Measurements from ENCODE around the gene LCN12.

The LCN12 gene

DNA sequence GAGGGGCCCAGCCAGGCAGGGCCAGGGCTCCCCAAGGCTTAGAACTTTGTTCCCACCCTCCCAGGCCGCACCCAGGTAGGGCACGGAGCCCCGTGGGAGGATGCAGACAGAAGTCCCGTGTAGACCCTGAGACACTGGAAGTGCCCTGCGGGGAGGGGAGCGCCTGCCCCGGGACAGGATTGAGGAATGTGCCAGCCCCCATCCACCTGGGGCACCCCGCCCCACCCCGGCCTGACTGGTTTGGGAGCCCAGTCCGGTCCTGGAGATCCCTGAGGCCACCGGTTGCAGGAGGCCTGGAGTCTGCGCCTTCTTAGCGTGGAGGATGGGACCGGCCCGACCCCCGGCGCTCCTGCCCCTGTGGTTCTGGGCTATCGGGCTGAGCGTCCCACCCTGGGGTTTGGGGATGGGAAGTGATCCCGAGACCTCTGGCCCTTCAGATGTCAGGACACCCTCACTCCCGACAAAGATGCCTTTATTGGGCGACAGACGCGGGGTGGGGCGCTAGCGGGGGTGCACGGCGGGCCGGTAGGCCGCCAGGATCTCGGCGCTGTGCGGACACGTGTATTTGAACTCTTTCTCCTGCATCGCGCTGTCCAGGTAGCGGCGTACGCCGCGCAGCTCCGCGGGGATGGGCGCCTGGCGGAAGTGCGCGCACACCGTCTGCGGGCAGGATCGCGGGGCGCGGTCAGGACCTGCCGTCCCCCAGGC is 42.3 kb downstream of the LCN12 start:
- no peak for DNase-seq
- TF ChIP-seq, protein P1, sequence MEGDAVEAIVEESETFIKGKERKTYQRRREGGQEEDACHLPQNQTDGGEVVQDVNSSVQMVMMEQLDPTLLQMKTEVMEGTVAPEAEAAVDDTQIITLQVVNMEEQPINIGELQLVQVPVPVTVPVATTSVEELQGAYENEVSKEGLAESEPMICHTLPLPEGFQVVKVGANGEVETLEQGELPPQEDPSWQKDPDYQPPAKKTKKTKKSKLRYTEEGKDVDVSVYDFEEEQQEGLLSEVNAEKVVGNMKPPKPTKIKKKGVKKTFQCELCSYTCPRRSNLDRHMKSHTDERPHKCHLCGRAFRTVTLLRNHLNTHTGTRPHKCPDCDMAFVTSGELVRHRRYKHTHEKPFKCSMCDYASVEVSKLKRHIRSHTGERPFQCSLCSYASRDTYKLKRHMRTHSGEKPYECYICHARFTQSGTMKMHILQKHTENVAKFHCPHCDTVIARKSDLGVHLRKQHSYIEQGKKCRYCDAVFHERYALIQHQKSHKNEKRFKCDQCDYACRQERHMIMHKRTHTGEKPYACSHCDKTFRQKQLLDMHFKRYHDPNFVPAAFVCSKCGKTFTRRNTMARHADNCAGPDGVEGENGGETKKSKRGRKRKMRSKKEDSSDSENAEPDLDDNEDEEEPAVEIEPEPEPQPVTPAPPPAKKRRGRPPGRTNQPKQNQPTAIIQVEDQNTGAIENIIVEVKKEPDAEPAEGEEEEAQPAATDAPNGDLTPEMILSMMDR (IDR thresholded peaks at IDR 0.05; ENCODE audit: low read depth, low read length): no peak
- Histone ChIP-seq H3K4me3 (ENCODE audit: low read depth, low read length) (no peak overlapping the region), H3K27ac (no peak overlapping the region), H3K27me3 (ENCODE audit: insufficient read depth, low read depth, severe bottlenecking) (no peaks in the 10 kb centered on the region), H3K36me3 (peaks cover 20% of the 10 kb centered on the region), H3K9me3 (ENCODE audit: severe bottlenecking) (peaks cover 4% of the 10 kb centered on the region)

DNA sequence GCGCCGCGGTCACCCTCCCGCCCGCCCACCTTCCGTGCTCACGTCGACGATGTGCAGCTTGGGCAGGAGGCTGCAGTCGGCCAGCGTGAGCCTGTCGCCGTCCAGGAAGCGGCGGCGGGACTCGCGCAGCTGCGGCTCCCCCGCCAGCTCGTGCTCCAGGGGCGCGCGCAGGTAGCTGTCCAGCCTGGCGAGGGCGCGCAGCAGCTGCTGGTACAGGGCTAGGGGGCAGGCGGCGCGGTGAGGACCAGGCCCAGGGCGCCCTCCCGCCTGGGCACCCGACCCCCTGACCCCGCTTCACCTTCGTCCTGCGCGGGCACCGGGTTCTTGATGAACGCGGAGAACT is 42.8 kb downstream of the LCN12 start:
- TF ChIP-seq, protein P1 (IDR thresholded peaks at IDR 0.05; ENCODE audit: low read depth, low read length): no peak
- no peaks in the 10 kb centered on the region for H3K27me3 ChIP-seq (ENCODE audit: insufficient read depth, low read depth, severe bottlenecking)
- H3K36me3 ChIP-seq: peaks cover 20% of the 10 kb centered on the region
- DNase-seq: no peak
- H3K27ac ChIP-seq: no peak overlapping the region
- peaks cover 4% of the 10 kb centered on the region for H3K9me3 ChIP-seq (ENCODE audit: severe bottlenecking)
- no peak overlapping the region for H3K4me3 ChIP-seq (ENCODE audit: low read depth, low read length)

DNA sequence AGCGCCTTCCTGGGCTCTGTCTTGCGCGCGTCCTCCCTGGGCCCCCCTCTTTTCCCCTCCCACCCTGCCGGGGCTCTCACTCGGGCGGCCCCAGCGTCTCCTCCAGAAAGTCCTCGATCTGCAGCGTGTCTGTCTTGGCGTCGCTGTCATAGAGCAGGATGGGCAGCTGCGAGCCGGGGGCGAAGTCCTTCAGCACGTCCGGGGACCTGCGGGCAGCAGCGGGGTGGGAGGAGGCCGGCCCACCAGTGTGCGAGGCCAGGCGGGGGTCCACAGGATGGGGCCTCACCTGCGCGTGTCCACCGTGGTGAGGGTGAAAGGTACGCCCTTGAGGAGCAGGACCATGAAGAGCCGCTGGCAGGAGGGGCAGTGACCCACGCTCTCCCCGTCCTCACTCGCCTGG is 43.3 kb downstream of the LCN12 start:
- no peak overlapping the region for H3K27ac ChIP-seq
- TF ChIP-seq, protein P1 (IDR thresholded peaks at IDR 0.05; ENCODE audit: low read depth, low read length): no peak
- no peak overlapping the region for H3K4me3 ChIP-seq (ENCODE audit: low read depth, low read length)
- H3K36me3 ChIP-seq: peaks cover 20% of the 10 kb centered on the region
- DNase-seq: no peak
- peaks cover 4% of the 10 kb centered on the region for H3K9me3 ChIP-seq (ENCODE audit: severe bottlenecking)
- no peaks in the 10 kb centered on the region for H3K27me3 ChIP-seq (ENCODE audit: insufficient read depth, low read depth, severe bottlenecking)

DNA sequence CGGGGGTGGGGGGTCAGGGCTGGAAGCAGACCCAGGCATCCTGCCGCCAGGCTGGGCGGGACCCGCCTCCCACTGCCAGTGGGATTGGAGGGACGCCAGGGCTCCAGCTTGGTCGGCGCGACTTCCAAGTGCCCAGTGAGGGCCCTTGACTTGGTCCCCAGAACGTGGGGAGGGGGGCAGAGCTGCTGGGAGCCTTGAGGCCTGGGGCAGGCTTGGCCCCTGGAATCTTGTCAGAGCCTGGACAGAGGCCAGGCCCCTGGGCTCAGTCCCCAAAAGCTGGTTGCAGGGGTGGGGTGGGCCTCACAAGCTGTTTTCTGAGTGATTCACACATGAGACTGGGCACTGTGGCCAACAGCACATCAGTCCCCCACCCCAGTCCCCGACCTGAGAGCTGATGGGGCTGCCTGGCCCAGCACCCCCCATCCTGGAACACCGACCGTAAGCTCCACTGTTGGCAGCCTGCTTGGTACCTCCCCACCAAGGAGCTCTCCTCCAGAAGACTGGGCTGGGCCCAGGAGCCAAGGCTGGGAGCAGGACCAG is 43.8 kb downstream of the LCN12 start:
- H3K36me3 ChIP-seq: peaks cover 20% of the 10 kb centered on the region
- H3K4me3 ChIP-seq (ENCODE audit: low read depth, low read length): no peak overlapping the region
- TF ChIP-seq, protein P1 (IDR thresholded peaks at IDR 0.05; ENCODE audit: low read depth, low read length): no peak
- no peak for DNase-seq
- no peaks in the 10 kb centered on the region for H3K27me3 ChIP-seq (ENCODE audit: insufficient read depth, low read depth, severe bottlenecking)
- H3K27ac ChIP-seq: 0 out of 2 replicates have a peak overlapping the region, but pooled peaks have one; percentile 3
- H3K9me3 ChIP-seq (ENCODE audit: severe bottlenecking): no peaks in the 10 kb centered on the region

DNA sequence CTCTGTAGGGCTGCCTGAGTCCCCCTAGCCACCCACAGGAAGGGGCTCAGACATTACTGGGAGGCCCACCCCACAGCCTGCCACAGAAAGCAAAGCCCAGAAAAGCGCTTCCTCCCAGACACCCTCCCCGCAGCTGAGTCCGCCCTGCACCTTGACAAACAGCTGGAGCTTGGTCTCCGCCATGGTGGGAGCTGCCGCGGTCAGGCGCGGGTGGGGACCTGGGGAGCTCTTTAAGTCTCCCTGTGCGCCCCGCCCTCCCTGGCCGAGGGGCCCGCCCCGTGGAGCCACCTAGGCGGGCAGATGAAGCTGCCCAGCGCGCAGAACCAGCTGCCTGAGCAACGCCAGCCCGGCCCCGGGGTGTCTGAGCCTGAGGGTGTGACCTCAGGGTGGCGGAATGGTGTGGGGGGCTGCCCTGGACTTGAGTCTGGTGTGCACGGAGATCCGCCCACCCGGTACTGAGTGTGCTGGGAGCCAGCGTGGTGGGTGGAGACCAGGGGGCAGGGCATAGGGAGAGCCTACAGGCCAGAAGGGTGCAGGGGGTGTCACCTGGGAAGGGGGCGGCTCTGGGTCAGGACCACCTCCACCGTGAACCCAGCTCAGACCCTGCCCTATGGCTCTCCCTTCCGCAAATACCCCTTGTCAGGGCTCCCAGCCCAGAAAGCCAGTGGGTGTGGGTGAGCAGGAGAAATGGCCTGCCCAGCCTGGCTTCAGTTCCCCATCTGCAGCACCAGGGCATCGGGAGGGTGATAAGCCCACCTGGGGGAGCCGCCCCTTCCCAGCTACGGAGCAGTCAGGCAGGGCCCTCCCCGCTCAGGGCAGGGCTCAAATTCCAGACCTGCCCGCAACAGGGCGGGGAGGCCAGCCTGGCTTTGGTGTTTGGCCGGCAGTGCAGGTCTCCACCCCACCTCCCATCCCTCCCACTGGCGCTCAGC is 44.6 kb downstream of the LCN12 start, which contains the start of gene CLIC3:
CLIC3 (minus strand) TSS at position 208 of the 932 bp plus-strand sequence; CDS start at position 183, 25 bp downstream.
- Histone ChIP-seq H3K27me3 (ENCODE audit: insufficient read depth, low read depth, severe bottlenecking) (no peaks in the 10 kb centered on the region), H3K36me3 (peaks cover 20% of the 10 kb centered on the region), H3K9me3 (ENCODE audit: severe bottlenecking) (no peaks in the 10 kb centered on the region), H3K4me3 (ENCODE audit: low read depth, low read length) (peak within 1 kb of the TSS; percentile 37), H3K27ac (peak within 1 kb of the TSS; percentile 3)
- TF ChIP-seq, protein P1 (IDR thresholded peaks at IDR 0.05; ENCODE audit: low read depth, low read length): no peak
- peak; percentile 73 for DNase-seq

Data from WERI-Rb-1 (cell line).